Neuron (in vitro differentiated cells): ENCODE data around the gene B3GNT2.
"Not testable (repeated sequence)": the region's sequence is repeated elsewhere in the genome, so short reads cannot be mapped to it uniquely, and the experiment has no call there.

ENCODE experiments used
- H2AFZ ChIP-seq: one replicate; pipeline ENCODE4 v1.6.1; 2013; ENCODE audit warnings: low read depth, mild to moderate bottlenecking, inconsistent platforms, low read length, moderate library complexity
- H3K27me3 ChIP-seq: one replicate; pipeline ENCODE4 v1.6.1; 2013; ENCODE audit warnings: low read length; ENCODE audit not compliant: insufficient read depth
- H3K36me3 ChIP-seq: one replicate; pipeline ENCODE4 v1.6.1; 2013; ENCODE audit warnings: low read length; ENCODE audit not compliant: insufficient read depth
- H3K4me1 ChIP-seq: one replicate; pipeline ENCODE4 v1.6.1; 2013; ENCODE audit warnings: low read length; ENCODE audit not compliant: insufficient read depth
- H3K4me3 ChIP-seq: 2 replicates; pipeline ENCODE4 v1.5.1; 2013; ENCODE audit warnings: mild to moderate bottlenecking, low read length, moderate library complexity
- H3K9me3 ChIP-seq: one replicate; pipeline ENCODE4 v1.6.1; 2013; ENCODE audit warnings: low read length

The B3GNT2 gene

GRCh38 chr2:62248226-62248625 is 52.3 kb downstream of the B3GNT2 start:
- Histone ChIP-seq H2AFZ (no peak overlapping the region), H3K9me3 (no peaks in the 10 kb centered on the region), H3K36me3 (no peaks in the 10 kb centered on the region), H3K4me1 (no peaks in the 10 kb centered on the region), H3K4me3 (no peak overlapping the region), H3K27me3 (no peaks in the 10 kb centered on the region)

GRCh38 chr2:62250239-62250638 is 54.3 kb downstream of the B3GNT2 start:
- Histone ChIP-seq H3K36me3 (no peaks in the 10 kb centered on the region), H3K4me1 (no peaks in the 10 kb centered on the region), H3K27me3 (no peaks in the 10 kb centered on the region), H3K9me3 (no peaks in the 10 kb centered on the region), H3K4me3 (no peak overlapping the region), H2AFZ (no peak overlapping the region)

- no peak overlapping the region for H3K4me3 ChIP-seq
- no peaks in the 10 kb centered on the region for H3K4me1 ChIP-seq
- H3K9me3 ChIP-seq = no peaks in the 10 kb centered on the region
- H2AFZ ChIP-seq = no peak overlapping the region
- no peaks in the 10 kb centered on the region for H3K36me3 ChIP-seq
- H3K27me3 ChIP-seq = no peaks in the 10 kb centered on the region
Measured at GRCh38 chr2:62254424-62255266, 58.7 kb downstream of the B3GNT2 start.

GRCh38 chr2:62257466-62257865 is 61.6 kb downstream of the B3GNT2 start:
- no peak overlapping the region for H3K4me3 ChIP-seq
- H3K36me3 ChIP-seq = no peaks in the 10 kb centered on the region
- no peaks in the 10 kb centered on the region for H3K4me1 ChIP-seq
- H2AFZ ChIP-seq = no peak overlapping the region
- no peaks in the 10 kb centered on the region for H3K27me3 ChIP-seq
- no peaks in the 10 kb centered on the region for H3K9me3 ChIP-seq

- Histone ChIP-seq H3K4me1 (peaks cover 4% of the 10 kb centered on the region), H3K4me3 (no peak overlapping the region), H2AFZ (no peak overlapping the region), H3K27me3 (no peaks in the 10 kb centered on the region), H3K36me3 (no peaks in the 10 kb centered on the region), H3K9me3 (no peaks in the 10 kb centered on the region)
Measured at GRCh38 chr2:62263076-62263715, 67.3 kb downstream of the B3GNT2 start.

- H3K4me3 ChIP-seq = no peak overlapping the region
- no peaks in the 10 kb centered on the region for H3K9me3 ChIP-seq
- no peaks in the 10 kb centered on the region for H3K27me3 ChIP-seq
- peaks cover 4% of the 10 kb centered on the region for H3K4me1 ChIP-seq
- H2AFZ ChIP-seq = no peak overlapping the region
- no peaks in the 10 kb centered on the region for H3K36me3 ChIP-seq
Measured at GRCh38 chr2:62264186-62264585, 68.3 kb downstream of the B3GNT2 start.

GRCh38 chr2:62265106-62265505 is 69.2 kb downstream of the B3GNT2 start:
- Histone ChIP-seq H3K36me3 (no peaks in the 10 kb centered on the region), H3K27me3 (no peaks in the 10 kb centered on the region), H3K9me3 (no peaks in the 10 kb centered on the region), H3K4me3 (no peak overlapping the region), H3K4me1 (peaks cover 4% of the 10 kb centered on the region), H2AFZ (no peak overlapping the region)

GRCh38 chr2:62266433-62267038 is 70.6 kb downstream of the B3GNT2 start:
- no peak overlapping the region for H3K4me3 ChIP-seq
- H3K4me1 ChIP-seq = peaks cover 4% of the 10 kb centered on the region
- no peaks in the 10 kb centered on the region for H3K9me3 ChIP-seq
- H2AFZ ChIP-seq = peak overlapping the region; percentile 8
- H3K27me3 ChIP-seq = no peaks in the 10 kb centered on the region
- no peaks in the 10 kb centered on the region for H3K36me3 ChIP-seq

GRCh38 chr2:62267696-62268095 is 71.8 kb downstream of the B3GNT2 start:
- H3K27me3 ChIP-seq = no peaks in the 10 kb centered on the region
- no peaks in the 10 kb centered on the region for H3K36me3 ChIP-seq
- H3K9me3 ChIP-seq = no peaks in the 10 kb centered on the region
- peaks cover 4% of the 10 kb centered on the region for H3K4me1 ChIP-seq
- no peak overlapping the region for H3K4me3 ChIP-seq
- H2AFZ ChIP-seq = no peak overlapping the region

GRCh38 chr2:62268681-62269188 is 72.8 kb downstream of the B3GNT2 start:
- not testable (repeated sequence) for H2AFZ ChIP-seq, H3K9me3 ChIP-seq, H3K4me3 ChIP-seq, H3K4me1 ChIP-seq, H3K27me3 ChIP-seq, H3K36me3 ChIP-seq

GRCh38 chr2:62270728-62271127 is 74.8 kb downstream of the B3GNT2 start:
- Histone ChIP-seq H3K9me3 (no peaks in the 10 kb centered on the region), H2AFZ (no peak overlapping the region), H3K36me3 (no peaks in the 10 kb centered on the region), H3K4me1 (peaks cover 4% of the 10 kb centered on the region), H3K27me3 (no peaks in the 10 kb centered on the region), H3K4me3 (no peak overlapping the region)
